SK-N-SH treated with all-trans-retinoic acid at 6 μM for 48 hours (cell line): ENCODE measurements around the gene CACNA2D2.

Experiments
- ARNTL ChIP-seq: fragments of 450-650 bp; formaldehyde crosslinking; IDR thresholded peaks from 2 replicates; pipeline ENCODE4 v1.5.0; 2020; ENCODE audit warnings: low read depth, mild to moderate bottlenecking, moderate library complexity, borderline replicate concordance
- ESRRG ChIP-seq: fragments of 250-450 bp; sonication (Bioruptor Pico); IDR thresholded peaks from 2 replicates; pipeline ENCODE4 v1.6.1; 2021; ENCODE audit warnings: mild to moderate bottlenecking
- ISL1 ChIP-seq: fragments of 250-450 bp; sonication (Bioruptor Pico); IDR thresholded peaks from 2 replicates; pipeline ENCODE4 v2.1.2; 2022; ENCODE audit warnings: mild to moderate bottlenecking, moderate library complexity
- PPARA ChIP-seq: fragments of 250-450 bp; sonication (Bioruptor Pico); IDR thresholded peaks from 2 replicates; pipeline ENCODE4 v1.5.0; 2020; ENCODE audit warnings: mild to moderate bottlenecking, borderline replicate concordance
- RARB ChIP-seq: fragments of 250-450 bp; sonication (Bioruptor Pico); IDR thresholded peaks from 2 replicates; pipeline ENCODE4 v1.8.0; 2021; ENCODE audit warnings: mild to moderate bottlenecking, moderate library complexity
- TCF4 ChIP-seq: fragments of 250-450 bp; sonication (Bioruptor Pico); IDR thresholded peaks from 2 replicates; pipeline ENCODE4 v1.8.0; 2021; ENCODE audit warnings: mild to moderate bottlenecking, moderate library complexity, borderline replicate concordance
- TOX ChIP-seq: fragments of 250-450 bp; sonication (Bioruptor Pico); IDR thresholded peaks from 2 replicates; pipeline ENCODE4 v1.8.0; 2021; ENCODE audit warnings: mild to moderate bottlenecking, moderate library complexity, borderline replicate concordance
- ZC3H10 ChIP-seq: fragments of 250-450 bp; sonication (Bioruptor Pico); IDR thresholded peaks from 2 replicates; pipeline ENCODE4 v1.5.1; 2021; ENCODE audit warnings: mild to moderate bottlenecking, moderate library complexity
- ZFP3 ChIP-seq: fragments of 250-450 bp; sonication (Bioruptor Pico); IDR thresholded peaks from 2 replicates; pipeline ENCODE4 v1.5.0; 2020; ENCODE audit warnings: mild to moderate bottlenecking, moderate library complexity
- ZFP30 ChIP-seq: fragments of 450-650 bp; formaldehyde crosslinking; IDR thresholded peaks from 2 replicates; pipeline ENCODE4 v1.5.0; 2022; ENCODE audit warnings: mild to moderate bottlenecking, moderate library complexity
- ZNF8 ChIP-seq: fragments of 450-650 bp; formaldehyde crosslinking; IDR thresholded peaks from 2 replicates; pipeline ENCODE4 v1.5.0; 2020; ENCODE audit warnings: mild to moderate bottlenecking, moderate library complexity
- TF ChIP-seq, protein P1 (sequence below): fragments of 250-450 bp; sonication (Bioruptor Pico); IDR thresholded peaks from 2 replicates; pipeline ENCODE4 v1.5.0; 2020; ENCODE audit warnings: mild to moderate bottlenecking, moderate library complexity
- TF ChIP-seq, protein P2 (sequence below): fragments of 250-450 bp; sonication (Bioruptor Pico); IDR thresholded peaks from 2 replicates; pipeline ENCODE4 v1.5.1; 2020; ENCODE audit warnings: low read depth, mild to moderate bottlenecking, moderate library complexity
- TF ChIP-seq, protein P3 (sequence below): fragments of 250-450 bp; sonication (Bioruptor Pico); IDR thresholded peaks from 2 replicates; pipeline ENCODE4 v1.8.0; 2020; ENCODE audit warnings: mild to moderate bottlenecking, moderate library complexity, borderline replicate concordance

DNA sequence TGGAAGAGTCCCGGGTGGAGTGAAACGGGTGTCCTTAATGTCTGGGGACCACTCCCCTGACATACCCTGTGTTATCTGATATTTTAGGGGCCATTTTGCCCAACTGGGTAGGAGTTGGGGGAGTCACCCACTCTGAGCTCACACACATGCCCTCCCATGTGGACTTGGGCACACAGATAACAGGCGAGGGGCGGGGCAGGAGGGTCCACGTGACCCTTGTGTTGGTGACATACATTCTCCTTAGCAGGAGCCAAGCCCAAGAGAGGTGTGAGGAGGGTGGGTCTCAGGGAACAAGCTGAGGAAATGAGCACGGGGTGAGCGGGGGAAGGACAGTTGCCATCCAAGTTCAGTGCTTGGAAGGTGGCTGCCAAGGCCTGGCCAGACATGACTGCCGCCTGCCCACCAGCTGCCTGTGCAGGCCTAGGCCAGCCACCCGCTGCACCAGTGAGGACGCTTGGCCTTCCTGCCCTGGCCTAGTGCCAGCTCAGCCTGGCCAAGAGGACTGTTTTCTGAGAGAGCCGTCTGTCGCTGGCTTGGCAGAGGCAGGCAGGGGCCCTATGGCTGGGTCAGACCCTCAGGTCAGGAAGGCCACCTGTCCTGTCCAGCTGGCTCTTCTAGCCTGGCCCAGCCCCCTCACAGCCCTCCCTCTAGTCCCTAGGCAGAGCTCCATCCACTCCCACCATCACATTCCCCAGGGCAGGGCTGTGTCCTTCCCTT, 112.8 kb downstream of the CACNA2D2 start:
- TF ChIP-seq ISL1 (CRISPR knock-in tag) = no peak
- no peak for TF ChIP-seq ZC3H10 (CRISPR knock-in tag)
- no peak for TF ChIP-seq ZFP30 (CRISPR knock-in tag)
- no peak for TF ChIP-seq TOX (CRISPR knock-in tag)
- 0 out of 2 replicates have a peak, but pooled peaks have one; percentile 11 for TF ChIP-seq ZNF8 (CRISPR knock-in tag)
- TF ChIP-seq PPARA = no peak
- no peak for TF ChIP-seq ARNTL (CRISPR knock-in tag)
- TF ChIP-seq, protein P1, sequence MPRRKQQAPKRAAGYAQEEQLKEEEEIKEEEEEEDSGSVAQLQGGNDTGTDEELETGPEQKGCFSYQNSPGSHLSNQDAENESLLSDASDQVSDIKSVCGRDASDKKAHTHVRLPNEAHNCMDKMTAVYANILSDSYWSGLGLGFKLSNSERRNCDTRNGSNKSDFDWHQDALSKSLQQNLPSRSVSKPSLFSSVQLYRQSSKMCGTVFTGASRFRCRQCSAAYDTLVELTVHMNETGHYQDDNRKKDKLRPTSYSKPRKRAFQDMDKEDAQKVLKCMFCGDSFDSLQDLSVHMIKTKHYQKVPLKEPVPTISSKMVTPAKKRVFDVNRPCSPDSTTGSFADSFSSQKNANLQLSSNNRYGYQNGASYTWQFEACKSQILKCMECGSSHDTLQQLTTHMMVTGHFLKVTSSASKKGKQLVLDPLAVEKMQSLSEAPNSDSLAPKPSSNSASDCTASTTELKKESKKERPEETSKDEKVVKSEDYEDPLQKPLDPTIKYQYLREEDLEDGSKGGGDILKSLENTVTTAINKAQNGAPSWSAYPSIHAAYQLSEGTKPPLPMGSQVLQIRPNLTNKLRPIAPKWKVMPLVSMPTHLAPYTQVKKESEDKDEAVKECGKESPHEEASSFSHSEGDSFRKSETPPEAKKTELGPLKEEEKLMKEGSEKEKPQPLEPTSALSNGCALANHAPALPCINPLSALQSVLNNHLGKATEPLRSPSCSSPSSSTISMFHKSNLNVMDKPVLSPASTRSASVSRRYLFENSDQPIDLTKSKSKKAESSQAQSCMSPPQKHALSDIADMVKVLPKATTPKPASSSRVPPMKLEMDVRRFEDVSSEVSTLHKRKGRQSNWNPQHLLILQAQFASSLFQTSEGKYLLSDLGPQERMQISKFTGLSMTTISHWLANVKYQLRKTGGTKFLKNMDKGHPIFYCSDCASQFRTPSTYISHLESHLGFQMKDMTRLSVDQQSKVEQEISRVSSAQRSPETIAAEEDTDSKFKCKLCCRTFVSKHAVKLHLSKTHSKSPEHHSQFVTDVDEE (CRISPR knock-in tag) = peak; percentile 90
- TF ChIP-seq TCF4 (CRISPR knock-in tag) = peak; percentile 61; the same call in 1 of the 2 replicates
- TF ChIP-seq ZFP3 = no peak
- TF ChIP-seq, protein P2, sequence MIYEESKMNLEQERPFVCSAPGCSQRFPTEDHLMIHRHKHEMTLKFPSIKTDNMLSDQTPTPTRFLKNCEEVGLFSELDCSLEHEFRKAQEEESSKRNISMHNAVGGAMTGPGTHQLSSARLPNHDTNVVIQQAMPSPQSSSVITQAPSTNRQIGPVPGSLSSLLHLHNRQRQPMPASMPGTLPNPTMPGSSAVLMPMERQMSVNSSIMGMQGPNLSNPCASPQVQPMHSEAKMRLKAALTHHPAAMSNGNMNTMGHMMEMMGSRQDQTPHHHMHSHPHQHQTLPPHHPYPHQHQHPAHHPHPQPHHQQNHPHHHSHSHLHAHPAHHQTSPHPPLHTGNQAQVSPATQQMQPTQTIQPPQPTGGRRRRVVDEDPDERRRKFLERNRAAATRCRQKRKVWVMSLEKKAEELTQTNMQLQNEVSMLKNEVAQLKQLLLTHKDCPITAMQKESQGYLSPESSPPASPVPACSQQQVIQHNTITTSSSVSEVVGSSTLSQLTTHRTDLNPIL = no peak
- TF ChIP-seq ESRRG (CRISPR knock-in tag) = no peak
- TF ChIP-seq, protein P3, sequence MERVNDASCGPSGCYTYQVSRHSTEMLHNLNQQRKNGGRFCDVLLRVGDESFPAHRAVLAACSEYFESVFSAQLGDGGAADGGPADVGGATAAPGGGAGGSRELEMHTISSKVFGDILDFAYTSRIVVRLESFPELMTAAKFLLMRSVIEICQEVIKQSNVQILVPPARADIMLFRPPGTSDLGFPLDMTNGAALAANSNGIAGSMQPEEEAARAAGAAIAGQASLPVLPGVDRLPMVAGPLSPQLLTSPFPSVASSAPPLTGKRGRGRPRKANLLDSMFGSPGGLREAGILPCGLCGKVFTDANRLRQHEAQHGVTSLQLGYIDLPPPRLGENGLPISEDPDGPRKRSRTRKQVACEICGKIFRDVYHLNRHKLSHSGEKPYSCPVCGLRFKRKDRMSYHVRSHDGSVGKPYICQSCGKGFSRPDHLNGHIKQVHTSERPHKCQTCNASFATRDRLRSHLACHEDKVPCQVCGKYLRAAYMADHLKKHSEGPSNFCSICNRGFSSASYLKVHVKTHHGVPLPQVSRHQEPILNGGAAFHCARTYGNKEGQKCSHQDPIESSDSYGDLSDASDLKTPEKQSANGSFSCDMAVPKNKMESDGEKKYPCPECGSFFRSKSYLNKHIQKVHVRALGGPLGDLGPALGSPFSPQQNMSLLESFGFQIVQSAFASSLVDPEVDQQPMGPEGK (CRISPR knock-in tag) = no peak
- TF ChIP-seq RARB (CRISPR knock-in tag) = no peak
